NCI-H1092 treated with DMSO at 0.1 percent for 48 hours (cell line): ENCODE measurements around the gene RGMA.

Experiments
- DNase-seq: peaks from one replicate; lab custom pipeline; 2025; lab: John Stamatoyannopoulos, UW

The RGMA gene

DNA sequence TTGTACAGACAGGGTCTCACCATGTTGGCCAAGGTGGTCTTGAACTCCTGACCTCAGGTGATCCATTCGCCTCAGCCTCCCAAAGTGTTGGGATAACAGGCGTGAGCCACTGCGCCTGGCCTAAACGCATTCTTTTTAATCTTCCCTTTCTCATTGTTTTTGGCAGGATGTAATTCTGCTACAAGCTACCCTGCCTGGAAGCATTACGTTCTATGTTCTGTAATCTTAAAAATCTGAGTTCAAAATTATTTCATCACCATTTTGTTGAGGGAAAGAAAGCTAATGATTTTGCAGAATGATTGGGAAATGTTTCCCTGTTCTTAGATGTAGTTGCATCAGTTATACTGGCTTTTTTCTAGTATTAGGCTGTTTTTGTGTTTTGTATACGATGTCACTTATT lies 71.5 kb downstream of the RGMA start:
- DNase-seq = no peak

DNA sequence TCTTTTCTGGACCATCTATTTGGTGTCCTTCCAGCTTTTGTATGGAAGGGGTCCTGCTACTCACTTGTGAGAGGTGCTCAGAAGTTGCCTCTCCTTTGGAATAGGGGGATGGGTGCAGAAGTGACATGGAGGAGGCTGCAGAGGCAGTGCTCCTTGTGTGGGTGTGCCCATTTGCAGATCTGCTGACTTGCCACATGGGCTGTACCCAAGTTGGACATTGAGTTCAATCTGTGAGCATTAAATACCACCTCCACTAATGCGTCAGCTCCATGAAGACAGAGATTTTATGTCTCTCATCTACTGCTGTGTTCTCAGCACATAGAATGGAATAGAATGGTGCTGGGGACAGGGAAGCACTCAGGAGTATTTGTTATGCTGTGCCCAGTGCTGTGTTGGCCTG lies 76.2 kb downstream of the RGMA start:
- DNase-seq = no peak

DNA sequence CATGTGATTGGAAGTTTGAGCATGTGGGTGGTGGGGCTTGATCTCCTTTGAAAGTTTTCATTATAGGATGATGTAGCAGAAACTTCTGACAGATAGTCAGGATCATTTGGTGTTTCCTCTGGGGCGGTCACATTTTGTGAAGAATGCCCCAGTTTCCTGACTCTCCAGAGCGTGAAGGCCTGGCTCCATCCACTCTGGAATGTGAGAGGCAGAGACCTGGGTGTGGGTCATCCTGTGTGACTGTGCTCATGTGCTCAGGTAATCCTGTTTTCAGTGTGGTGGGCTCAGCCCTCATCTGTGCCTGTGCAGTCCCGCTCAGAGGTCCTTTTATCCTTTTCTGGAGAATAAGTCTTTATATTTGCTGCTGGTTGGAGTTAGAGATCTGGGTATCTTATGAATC lies 81.0 kb downstream of the RGMA start:
- DNase-seq = no peak

DNA sequence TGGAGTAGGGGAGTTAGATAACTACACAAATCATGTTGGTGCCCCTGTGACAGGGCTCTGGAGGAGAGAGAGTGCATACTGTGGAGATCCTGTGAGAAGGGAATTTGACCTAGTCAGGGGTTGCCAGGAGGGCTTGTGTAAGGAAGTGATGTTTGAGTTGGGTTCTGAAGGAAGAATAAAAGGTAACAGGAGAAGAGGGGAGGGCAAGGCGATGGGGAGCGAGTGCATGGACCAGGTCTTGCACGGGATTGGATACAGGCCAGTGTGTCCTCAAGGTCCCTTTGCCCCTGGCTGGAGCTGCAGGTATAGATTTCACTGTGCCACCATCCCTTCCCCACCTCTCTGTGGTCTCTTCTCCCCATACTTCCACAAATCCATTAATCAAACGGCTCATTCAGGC lies 83.9 kb downstream of the RGMA start:
- no peak for DNase-seq

DNA sequence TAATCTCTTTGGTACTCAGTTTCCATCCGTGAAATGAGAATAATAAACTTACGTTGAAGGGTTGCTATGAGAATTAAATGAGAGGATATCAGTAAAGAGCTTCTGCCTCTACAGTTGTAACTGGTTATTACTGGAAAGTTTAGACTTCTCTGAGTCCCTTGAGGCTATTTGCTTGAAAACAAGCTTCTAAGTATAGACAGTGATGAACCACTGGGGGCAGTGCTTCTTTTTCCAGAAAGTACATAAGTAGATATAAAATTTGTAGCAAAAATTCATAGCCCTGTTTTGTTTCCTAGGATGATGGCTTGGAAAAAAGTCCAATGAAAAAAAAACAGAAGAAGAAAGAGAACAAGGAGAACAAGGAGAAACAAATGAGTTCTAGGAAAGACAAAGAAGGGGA lies 87.1 kb downstream of the RGMA start:
- no peak for DNase-seq

DNA sequence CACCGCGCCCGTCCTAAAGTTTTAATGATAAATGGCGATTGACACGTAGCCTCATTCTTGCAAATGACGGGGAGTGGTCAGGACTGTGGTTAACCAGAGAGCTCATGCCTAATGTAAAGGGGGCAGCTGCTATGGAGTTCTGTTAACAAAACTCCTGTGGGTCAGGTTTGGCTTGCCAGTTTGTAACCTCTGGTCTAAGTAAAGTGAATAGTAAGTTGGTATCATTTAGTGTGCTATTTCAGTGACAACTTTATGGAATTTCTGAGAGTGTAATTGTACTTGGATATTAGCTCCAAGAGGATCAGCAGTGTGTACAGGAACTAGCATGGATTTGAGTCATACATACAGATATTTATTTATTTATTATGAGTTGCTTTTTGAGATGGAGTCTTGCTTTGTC lies 87.9 kb downstream of the RGMA start:
- no peak for DNase-seq

DNA sequence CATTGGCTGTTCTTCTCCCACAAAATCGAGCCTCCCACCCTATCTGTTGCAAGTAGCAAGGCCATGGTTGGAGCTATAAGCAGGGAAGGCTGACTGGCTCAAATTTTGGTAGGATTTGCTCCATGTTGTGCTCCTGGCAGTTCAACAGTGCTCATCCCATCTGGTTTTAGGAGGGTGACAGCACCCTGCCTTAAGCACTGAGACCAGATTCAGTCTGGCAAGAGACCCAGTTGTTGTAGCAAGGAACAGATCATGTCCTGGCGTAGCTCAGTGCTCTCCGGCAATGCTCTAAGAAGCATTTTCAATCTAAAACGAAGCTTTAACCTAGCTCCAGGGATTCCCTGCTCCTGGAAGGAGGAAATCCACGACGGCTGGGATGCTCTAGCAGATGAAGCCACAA lies 91.2 kb downstream of the RGMA start:
- DNase-seq = no peak

DNA sequence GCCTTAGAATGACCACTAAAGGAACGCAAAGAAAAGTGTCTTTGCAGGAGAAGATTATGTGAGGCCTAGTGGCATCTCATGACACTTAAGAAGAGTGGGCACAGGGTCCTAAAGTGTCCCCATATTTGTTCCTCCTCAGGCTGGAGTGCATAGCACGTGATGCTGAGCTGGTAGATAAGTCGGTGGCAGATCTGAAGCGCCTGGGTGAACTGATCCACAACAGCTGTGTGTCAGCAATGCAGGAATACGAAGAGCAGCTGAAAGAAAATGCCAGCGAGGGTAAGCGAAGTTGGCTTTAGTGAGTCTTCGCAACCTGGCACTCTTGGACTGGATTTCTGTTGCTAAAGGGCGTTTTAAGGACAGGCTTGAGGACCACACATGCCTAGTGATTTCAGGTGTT lies 96.3 kb downstream of the RGMA start:
- no peak for DNase-seq

DNA sequence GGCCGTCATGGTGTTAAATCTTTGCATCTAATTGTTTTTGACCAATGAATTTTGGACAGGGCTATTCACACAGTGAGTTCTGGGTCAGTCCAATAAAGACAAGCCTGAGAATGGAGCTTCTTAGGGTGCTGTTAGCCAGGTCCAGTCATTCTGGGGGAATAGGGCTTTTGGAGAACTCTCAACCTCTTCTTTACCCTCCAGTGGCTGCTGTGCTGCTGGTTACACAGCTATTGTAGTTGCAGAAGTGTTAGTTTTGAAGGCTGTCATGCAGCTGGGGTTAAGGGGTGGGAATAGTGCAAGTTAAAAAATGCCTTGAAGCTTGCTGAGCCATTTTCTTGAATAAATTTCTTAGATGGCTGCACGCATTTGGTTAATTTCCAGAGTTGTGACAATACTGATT lies 99.0 kb downstream of the RGMA start:
- no peak for DNase-seq

DNA sequence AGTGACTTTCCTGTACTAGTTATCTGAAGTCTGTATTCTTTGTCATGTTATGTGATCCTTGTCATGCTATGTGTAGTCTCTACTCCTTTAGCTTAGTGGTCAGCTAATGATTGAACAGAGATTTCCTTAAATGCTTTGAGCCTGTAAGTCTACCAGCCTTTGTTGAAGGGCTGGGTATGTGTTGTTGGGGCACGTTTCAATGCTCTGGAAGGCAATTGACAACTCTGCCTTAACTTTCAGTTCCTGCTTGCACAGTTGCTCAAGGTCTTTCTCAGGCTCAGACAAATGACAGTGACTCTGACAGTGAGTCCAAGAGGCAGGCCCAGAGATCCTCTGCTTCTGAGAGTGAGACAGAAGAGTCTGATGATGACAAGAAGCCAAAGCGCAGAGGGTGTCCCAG lies 99.5 kb downstream of the RGMA start:
- no peak for DNase-seq
